ENCODE results near the gene HCRTR2.
"Not testable (repeated sequence)": the region's sequence is repeated elsewhere in the genome, so short reads cannot be mapped to it uniquely, and the experiment has no call there.

HCRTR2 gene

DNA sequence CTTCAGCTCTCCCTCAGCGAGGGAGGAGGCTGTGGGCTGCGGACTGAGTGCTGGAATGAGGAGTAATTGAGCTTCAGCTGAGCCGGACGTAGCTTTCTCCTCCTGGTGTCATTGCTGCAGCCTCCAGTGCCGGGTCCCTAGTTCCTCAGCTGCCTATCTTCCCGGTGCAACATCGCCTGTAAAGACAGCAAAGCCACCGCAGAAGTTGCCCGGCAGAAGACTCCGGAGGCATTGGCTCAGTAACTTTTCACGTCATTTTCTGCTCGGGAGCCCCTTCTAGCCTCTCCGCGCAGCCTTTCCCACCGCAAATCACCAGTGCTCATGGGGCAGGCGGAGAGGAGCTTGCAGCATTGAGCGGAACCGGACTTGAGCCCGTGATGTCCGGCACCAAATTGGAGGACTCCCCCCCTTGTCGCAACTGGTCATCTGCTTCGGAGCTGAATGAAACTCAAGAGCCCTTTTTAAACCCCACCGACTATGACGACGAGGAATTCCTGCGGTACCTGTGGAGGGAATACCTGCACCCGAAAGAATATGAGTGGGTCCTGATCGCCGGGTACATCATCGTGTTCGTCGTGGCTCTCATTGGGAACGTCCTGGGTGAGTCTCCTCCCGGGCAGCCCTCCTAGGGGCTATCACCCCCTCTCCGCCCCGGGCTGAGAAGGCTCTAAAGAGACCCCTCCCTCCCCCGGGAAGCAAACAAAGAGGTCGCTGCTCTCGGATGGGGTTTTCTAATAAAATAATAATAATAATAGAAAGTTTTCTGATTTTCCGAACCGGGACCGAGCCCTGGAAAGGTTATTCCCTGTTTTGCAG, at the start of gene HCRTR2:
Gene HCRTR2, plus strand, starts transcription at position 305 of the 816 bp plus-strand sequence. Its CDS starts 73 bp downstream, at position 378.
- DNase-seq (ENCODE audit: low read depth in 3 of 3), result no peak

DNA sequence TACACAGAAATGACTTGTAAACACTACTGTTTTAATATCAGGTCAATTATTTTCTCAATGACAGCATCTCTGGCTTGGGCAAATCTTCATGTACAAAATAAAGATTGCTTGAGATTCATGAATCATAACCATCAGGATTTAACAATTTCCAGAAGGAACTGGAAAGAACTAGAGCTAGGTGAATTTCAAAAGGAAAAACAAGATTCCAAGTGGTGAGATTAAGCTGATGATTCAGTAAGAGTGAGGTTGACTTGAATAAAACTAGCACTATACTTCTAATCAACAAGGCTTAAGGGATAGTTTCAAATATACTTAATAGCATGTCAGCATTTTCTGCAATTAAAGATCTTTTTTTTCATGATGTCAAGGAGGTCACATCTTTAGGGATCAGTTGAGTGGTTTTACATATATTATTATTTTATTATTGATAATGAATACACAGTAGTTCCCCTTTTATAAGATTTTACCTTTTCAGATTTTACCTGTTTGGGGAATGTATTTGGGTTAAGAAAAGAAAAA, 43.5 kb upstream of the HCRTR2 start:
- no peak for DNase-seq (ENCODE audit: low read depth in 3 of 3)

DNA sequence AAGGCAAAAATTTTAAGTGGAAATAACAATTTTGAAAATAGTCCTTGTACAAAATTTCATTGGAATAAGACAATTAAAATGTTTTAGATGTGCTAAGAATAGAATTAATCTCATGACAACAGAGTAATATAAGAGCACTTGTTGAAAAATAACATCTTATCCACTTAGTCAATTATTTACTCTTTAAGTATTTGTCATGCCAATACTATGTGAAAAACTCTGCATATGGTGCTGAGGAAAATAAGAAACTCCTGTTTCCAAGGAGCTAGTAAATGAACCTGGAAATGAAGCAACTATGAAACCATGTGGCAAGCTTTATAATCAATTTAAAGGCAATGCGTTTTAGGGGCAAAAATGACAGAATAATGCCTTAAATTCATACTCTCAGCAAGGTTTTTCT, 42.7 kb upstream of the HCRTR2 start:
- no peak for DNase-seq (ENCODE audit: low read depth in 3 of 3)

GRCh38 chr6:55136916-55137315, 37.4 kb upstream of the HCRTR2 start:
- no peak for DNase-seq (ENCODE audit: low read depth in 3 of 3)

GRCh38 chr6:55137929-55138693, 36.2 kb upstream of the HCRTR2 start:
- DNase-seq (ENCODE audit: low read depth in 3 of 3), result no peak

GRCh38 chr6:55141611-55142010, 32.7 kb upstream of the HCRTR2 start:
- DNase-seq (ENCODE audit: low read depth in 3 of 3), result no peak

- DNase-seq (ENCODE audit: low read depth in 3 of 3), result no peak
Measured at GRCh38 chr6:55142610-55143009, 31.7 kb upstream of the HCRTR2 start.

DNA sequence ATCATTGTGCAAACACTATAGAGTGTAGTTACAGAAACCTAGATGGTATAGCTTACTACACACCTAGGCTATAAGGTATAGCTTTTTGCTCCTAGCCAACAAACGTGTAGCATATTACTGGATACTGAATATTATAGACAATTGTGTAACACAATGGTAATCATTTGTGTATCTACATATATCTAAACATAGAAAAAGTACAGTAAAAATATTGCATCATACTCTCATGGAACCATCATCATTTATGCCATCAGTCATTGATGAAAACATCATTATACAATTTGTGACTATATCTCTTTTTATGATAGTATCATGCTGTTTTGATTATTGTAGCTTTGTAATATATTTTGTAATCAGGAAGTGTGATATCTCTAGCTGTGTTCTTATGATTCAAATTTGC, 21.0 kb upstream of the HCRTR2 start:
- no peak for DNase-seq (ENCODE audit: low read depth in 3 of 3)

GRCh38 chr6:55158784-55159183, 15.5 kb upstream of the HCRTR2 start:
- DNase-seq (ENCODE audit: low read depth in 3 of 3), result not testable (repeated sequence)

- DNase-seq (ENCODE audit: low read depth in 3 of 3), result no peak
Measured at GRCh38 chr6:55167860-55168259, 6.5 kb upstream of the HCRTR2 start.

DNA sequence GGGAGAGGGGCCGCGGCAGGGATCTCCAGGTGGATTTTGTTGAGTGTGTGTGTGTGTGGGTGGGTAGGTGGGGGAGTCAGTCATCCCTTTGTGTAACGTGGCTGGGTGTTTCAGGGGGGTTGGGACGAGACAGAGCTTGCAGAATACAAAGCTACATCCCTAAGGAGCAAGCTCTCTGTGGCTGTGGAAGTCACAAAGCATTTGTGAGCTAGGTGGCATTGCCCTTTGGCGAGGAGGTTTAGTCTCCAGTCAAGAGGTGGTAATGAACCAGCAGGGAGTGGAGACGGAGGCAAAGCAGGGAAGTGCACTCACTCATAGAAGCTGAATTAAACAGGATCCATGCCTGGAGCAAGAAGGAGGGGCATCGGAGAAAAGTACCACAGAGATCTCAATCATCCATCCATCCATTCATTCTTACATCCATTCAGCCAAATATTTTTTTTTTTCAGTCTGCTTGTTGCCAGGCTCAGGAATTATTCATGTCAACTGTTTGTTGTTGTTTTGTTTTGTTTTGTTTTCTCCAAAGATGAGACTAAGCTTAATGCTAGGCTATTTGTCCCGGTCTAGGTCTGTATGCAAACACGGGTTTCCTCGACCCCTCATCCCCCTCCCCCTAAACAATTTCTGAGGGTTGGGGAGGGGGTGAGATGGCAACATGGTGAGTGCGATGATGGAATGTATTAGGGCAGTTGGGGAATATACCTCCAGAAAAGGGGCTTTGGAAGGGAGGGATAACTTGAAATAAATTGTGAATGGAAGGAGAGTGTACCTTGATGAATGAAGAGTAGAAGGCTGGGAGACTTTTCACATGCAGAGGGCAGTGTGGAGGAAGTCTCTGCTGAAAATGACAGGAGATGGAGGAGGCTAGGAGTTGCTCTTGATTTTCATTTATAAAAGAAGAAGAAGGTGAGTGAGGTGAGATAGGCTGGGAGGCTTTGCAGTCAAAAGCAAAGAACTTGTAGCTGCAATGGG, 1.0 kb downstream of the HCRTR2 start:
- DNase-seq (ENCODE audit: low read depth in 3 of 3), result no peak

DNA sequence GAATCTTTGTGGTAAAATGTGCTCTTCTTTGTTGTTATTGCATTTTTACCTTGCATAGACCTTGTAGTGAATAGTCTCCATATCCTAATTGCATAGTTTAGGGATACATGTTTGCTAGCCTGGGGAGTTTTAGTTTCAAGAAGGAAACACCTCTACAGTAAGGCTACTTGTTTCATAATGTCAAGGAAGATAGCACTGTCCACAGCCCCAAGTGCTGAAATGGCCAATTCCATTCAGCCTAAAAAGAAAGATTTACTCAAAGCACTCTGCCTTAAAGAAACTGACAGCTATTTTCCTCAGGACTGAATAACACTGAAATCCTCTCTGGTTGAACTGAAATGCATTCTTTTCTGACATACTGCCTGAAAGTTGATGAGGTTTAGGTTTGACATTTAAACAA, 2.6 kb downstream of the HCRTR2 start:
- DNase-seq (ENCODE audit: low read depth in 3 of 3), result no peak

- no peak for DNase-seq (ENCODE audit: low read depth in 3 of 3)
Measured at GRCh38 chr6:55180258-55180657, 5.9 kb downstream of the HCRTR2 start.

DNA sequence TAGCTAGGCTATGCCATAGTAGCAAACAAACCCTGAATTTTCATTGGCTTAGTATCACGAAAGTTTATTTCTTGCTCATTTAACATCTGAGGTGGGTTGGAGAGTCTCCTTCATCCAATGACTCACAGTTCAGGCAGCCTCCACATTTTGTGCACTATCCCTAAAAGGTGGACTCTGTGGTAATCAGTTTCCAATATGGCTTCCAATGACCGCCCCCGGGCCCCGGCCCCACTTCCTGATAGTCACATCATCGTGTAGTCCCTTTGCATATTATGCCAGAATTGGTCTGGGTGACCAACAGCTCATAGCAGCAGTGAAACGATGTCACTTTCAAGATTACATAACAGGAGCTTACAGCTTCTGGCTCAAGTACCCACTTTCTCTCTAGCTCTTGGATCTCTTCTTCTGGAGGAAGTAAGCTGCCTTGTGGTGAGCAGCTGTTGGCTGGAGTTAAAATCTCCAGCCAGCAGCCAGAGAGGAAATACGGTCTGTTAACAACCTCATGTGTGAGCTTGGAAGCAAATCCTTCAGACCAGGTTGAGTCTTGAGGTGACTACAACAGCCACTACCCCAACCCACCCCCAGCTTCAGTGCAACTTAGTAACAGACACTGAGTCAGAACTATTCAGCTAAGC, 7.8 kb downstream of the HCRTR2 start:
- no peak for DNase-seq (ENCODE audit: low read depth in 3 of 3)

DNA sequence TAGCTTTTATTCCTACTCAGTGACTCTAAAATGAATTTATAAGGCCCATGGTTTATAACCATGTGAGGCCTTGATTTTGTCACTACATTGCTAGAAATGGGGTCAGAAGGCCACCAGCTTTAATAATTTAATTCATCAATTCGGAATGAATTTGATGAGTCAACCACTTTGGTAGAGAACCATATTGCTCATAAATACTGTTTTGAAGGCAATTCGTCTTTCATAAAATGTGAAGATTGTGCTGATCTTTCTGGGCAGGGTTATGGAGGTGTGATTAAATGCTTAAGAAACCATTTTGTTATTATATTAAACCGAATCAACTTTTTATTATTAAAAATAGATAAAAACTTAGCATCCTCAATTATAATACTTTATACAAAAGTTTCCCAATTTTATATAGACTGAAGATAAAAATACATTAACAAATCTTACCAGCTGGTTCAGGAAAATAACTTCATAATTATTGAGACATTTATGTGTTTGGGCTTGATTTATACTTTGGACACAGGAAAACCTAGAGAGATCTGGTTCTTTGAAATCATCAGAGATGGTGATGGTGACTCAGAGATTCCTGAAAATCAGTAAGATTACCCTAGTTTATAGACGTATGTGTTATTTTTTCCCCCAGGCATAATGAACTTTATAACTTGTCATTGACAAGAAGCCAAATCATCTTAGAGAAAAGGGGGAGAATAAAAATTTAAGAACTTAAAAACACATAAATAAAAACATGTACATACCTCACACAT, 10.6 kb downstream of the HCRTR2 start:
- no peak for DNase-seq (ENCODE audit: low read depth in 3 of 3)

DNA sequence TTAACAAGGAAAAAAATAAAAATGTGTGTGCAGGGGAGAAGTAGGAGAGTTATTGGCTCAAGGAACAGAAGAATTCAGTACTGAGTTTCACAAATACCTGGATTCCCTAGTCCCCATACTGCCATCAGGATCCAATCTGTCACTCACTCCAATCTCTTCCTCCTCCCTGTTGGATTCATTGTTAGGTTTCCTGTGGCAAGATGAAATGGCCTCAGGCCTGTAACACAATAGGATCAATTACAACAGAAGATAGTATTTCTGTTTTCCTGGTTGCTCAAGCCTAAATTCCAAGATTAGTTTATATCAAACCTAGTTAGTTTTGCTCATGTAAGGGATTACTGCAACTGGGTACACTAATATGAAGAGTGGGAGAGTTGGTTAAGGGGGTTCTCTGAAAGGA, 24.4 kb downstream of the HCRTR2 start:
- no peak for DNase-seq (ENCODE audit: low read depth in 3 of 3)

GRCh38 chr6:55199239-55199638, 24.9 kb downstream of the HCRTR2 start:
- no peak for DNase-seq (ENCODE audit: low read depth in 3 of 3)

- DNase-seq (ENCODE audit: low read depth in 3 of 3), result no peak
Measured at GRCh38 chr6:55208478-55209458, 34.5 kb downstream of the HCRTR2 start.

- no peak for DNase-seq (ENCODE audit: low read depth in 3 of 3)
Measured at GRCh38 chr6:55210952-55211351, 36.6 kb downstream of the HCRTR2 start.

Data from stimulated activated CD4-positive, alpha-beta T cell treated with anti-CD3 and anti-CD28 coated beads, TNF-alpha, amount 100 ng/mL, for 24 hours (primary cell).